NCI-H1092 (cell line): ENCODE results near the gene MYLK3.

Experiments used
- DNase-seq: peaks from one replicate; lab custom pipeline; 2025; lab: John Stamatoyannopoulos, UW

Gene MYLK3

DNA sequence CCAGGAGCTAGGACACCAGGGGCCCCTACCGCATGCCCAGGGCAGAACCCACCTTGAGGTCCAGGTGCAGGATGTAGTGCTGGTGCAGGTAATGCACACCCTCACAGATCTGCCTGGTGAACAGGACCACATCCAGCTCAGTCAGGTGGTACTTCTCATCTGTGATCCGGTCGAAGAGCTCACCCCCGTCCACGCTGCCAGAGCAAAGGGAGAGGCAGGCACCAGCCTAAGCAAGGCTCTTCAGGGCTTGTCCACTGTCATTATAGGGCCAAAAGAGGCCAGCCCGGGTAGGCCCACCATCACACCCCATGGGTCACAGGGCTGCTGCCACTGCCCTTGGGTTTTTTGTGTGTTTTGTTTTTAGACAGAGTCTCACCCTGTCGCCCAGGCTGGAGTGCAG lies 21.0 kb downstream of the MYLK3 start:
- DNase-seq, result no peak

DNA sequence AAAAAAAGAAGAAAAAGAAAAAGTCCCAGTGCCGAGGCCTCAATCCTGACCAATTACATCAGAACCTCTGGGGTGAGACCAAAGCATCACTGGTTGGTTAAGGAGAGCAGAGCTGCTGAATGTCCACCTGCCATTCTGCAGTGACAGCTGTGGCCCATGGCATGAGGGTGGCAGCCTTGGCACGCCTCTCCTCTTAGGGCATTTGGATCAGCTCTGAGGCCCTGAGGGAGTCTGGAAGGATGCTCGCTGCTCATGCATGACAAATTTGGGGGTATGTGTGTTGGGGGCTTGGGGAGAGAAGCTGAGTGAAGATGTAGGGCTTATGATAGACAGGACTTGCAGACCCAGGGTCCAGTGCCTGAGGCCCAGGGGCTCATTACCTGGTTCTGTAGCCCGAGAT lies 26.3 kb downstream of the MYLK3 start:
- no peak for DNase-seq

DNA sequence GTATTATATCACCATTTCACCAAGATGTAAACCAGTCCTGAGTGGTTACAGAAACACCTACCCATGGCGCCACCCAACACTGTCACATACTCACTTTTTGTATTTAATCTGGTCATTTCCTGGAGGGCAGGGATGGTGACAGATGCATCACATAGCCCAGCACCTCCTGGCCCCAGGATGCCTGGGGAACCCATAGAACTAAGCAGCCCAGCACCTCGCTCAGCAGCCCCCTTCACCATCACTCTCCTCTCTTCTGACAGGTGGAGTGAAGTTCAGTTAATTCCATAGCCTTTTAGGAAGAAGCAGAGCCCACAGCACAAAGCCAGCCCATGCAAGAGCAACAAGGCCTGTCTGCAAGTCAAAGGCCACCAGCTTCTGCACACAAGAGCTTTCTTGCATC lies 27.5 kb downstream of the MYLK3 start:
- no peak for DNase-seq

- DNase-seq, result no peak
These were observed 28.6 kb downstream of the MYLK3 start for GRCh38 chr16:46719528-46719927.

GRCh38 chr16:46718214-46718613 lies 29.9 kb downstream of the MYLK3 start:
- DNase-seq, result no peak

DNA sequence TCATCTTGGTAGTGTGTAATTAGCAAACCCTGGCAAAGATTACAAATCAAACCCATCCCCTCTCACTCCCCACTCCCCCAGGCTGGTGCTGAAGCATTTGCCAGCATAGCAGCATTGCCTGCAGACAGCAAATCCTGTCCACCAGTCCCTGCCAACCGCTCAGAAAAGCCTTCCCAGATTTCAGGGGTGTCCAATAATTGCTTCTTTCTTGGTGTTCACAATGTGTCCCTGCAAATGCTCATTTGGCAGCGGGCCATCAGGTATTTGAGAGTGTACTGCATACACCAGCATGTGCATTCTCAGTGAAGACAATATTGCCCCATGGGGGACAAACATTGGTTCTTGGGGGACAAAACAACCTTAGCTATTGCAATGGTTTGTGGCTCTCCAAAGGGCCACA lies 30.5 kb downstream of the MYLK3 start:
- no peak for DNase-seq

DNA sequence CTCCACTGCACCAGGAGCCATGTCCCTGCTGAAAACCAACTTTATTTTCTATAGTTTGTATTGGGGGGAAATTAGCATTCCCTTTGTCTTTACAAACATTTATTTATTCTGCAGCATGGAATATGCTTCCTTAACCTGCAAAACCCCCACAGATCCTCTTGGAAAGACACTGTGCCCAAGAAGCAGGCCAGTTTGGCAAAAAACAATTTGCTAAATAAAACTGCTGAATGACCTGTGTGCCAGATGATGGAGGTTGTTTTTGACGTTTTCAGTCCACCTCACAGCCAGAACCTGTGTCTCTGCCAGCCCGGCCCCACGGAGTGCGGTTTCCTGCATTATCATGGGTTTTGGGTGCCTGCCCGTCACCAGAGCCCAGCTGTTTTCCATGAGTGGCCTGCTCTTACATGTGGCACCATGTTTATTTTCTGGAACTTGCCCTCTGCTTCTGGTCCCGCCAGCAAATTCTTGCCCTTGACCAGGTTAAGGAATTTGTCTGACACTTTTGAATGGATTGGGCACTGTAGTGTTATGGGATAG lies 32.3 kb downstream of the MYLK3 start:
- no peak for DNase-seq

DNA sequence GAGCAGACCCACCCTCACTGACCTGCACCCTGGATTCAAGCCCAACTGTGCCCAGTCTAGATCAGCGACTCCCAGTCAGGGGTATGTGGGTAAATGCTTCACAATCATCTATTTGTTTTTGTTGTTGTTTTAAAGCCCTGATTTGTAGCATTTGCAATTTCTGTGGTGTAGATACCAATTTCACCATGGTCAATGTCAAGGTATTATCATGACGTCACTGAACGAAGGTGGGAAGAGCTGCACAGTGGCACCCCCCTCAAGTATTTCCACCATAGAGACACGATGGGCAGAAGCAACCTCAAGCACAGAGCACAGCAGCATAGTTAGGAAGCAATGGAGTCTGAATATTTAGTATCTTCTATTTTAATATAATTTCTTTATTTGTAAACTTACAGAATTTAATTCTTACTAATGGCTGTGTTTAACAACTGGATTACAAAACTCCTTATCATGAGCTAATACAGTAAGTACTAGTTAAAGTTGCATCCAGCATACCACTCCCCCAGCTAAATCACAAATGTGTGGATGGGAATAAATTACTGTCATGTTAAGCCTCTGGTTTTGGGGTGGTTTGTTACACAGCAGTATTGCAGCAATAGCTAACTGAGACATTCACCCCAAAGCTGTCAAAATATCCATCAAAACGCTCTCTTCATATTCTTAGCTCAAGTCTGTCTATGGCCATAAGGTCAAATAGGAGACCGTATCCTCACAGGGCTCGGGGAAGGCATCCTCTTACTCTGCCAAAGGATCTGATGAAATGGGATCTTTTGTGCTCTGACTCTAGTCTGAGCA lies 33.1 kb downstream of the MYLK3 start:
- no peak for DNase-seq

- no peak for DNase-seq
These were observed 34.5 kb downstream of the MYLK3 start for GRCh38 chr16:46713634-46714033.

- no peak for DNase-seq
These were observed 35.2 kb downstream of the MYLK3 start for GRCh38 chr16:46712911-46713310.

DNA sequence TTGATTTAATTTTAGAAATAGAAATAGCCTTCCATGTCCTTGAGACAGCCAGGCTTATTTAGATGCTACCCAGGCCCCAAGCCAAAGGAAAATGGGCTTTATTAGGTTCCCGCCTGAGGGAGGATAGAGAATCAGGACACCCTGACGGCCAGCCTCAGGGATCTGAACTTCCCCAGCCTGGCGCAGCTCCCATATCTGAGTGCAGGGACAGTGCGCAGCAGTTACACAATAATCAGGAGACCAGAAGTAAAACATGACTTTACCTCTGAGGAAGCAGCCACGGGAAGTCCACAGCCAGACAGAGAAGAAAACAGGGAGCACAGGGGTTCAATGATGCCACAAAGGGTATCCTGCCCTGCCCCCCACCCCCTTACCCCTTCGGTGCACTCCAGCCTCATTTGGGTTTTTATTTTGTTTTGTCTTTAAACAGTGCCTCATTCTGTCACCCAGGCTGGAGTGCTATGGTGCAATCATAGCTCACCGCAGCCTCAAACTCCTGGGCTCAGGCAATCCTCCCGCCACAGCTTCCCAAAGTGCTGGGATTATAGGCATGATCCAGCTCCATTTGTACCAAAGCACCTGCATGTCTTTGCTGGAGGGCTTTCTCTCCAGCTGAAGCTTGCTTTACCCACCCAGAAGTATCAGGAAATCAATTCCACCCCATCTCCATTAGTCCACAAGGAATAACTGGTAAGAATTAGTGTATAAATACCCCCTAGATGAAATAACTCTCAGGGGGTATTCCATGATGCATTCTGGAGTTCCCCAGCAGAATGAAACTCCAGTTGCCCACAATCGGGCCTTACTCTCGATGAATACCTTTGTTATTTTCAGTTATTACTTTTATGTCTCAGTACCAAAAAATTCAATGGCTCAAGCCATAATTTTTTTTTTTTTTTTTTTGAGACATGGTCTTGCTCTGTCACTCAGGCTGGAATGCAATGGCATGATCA lies 36.8 kb downstream of the MYLK3 start:
- no peak for DNase-seq

DNA sequence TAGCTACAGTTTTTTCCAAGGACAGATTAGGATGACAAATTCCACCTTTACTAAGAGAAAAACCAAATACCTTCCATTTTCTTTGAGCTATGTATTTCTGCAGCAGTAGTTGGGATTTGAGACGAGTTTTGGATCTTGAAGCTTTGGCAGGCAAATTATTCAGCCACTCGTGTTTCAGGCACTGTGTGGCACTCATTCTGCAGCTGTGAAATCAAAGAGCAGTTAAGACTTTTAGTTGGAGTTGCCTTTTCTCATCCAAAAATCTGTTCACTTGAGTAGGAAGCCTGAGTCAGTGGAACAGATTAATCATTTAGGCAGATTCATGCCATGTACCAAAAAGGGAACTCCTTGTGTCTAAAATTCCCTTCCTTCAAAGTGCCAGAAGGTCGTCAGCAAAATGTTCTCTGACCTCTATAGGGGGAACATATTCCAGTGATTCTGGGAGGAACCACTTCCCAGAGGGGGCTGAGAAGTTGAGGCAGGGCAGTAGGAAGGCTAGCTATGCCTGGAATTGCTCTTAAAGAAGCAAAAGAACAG lies 38.6 kb downstream of the MYLK3 start:
- DNase-seq, result no peak

- no peak for DNase-seq
These were observed 41.5 kb downstream of the MYLK3 start for GRCh38 chr16:46706642-46707041.

GRCh38 chr16:46702030-46702429 lies 46.1 kb downstream of the MYLK3 start:
- no peak for DNase-seq

- DNase-seq, result no peak
These were observed 46.5 kb downstream of the MYLK3 start for GRCh38 chr16:46701615-46702014.

DNA sequence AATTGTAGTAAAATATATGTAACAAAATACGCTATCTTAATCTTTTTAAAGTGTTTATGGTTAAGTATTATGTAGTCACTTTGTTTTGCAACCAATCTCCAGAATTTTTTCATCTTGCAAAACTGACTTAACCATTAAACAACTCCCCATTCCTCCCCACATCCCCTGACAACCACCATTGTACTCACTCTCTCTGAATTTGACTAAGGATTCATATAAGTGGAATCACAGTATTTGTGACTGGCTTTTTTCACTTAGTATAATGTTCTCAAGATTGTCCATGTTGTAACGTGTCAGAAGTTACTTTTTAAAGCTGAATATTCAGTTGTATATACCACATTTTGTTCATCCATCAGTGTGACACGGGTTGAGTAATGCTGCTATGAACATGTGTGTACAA lies 48.1 kb downstream of the MYLK3 start:
- no peak for DNase-seq

DNA sequence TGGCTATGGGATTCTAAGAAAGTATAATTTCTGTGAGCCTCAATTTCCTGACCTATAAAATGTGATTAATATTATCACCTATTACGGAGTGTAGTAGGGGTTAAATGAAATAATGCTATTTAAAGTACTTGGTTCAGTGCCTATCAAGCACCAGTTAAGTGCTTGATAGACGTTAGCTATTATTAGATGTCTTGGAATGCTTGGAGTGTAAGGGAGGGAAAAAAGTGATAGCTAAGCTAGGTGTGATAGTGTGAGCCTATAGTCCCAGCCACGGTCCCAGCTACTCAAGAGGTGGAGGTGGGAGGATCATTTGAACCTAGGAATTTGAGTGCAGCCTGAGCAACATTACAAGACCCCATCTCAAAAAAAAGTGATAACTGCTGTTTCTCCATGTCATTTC lies 51.2 kb downstream of the MYLK3 start:
- DNase-seq, result no peak

- DNase-seq, result no peak
These were observed 52.2 kb downstream of the MYLK3 start for GRCh38 chr16:46695937-46696336.

GRCh38 chr16:46693598-46693997 lies 54.5 kb downstream of the MYLK3 start:
- DNase-seq, result no peak

DNA sequence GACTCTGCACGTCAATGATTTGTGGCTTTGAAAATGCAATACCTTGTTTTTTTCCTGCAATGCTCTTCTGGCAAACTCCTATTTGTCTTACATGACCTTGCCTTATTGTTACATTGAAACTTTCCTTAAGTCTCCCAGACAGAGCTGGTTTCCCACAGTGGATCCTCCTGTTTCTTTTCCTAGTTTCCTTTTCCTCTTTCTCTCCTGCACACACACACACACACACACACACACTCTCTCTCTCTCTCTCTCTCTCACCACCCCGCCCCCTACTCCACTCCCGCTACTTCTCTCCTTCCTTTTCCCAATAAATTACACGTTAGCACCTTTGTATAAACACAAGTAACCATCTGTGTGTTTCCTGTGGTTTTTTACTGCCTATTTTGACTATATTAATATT lies 56.4 kb downstream of the MYLK3 start:
- no peak for DNase-seq

GRCh38 chr16:46690281-46691178 lies 57.6 kb downstream of the MYLK3 start:
- no peak for DNase-seq
